HepG2 (cell line): ENCODE results near the gene TUBA3C. TPM values are rescaled to one million over a fixed set of nuclear protein-coding genes. Genes with fewer than 3 reads are reported as not detected.

Experiments
- ATAC-seq: fragments of 200-7000 bp; cut with Tn5 transposase; 3 replicates; pipeline ENCODE4 v1.9.1; 2020; ENCODE audit warnings: mild to moderate bottlenecking, moderate library complexity
- BruUV-seq: library from RNA; stranded (reverse); fragments of 400-500 nt; replicated peaks from 2 replicates; lab custom pipeline; 2021; lab: Mats Ljungman, UMichigan
- CTCF ChIA-PET: fragments of 300-600 bp; formaldehyde crosslinking; extraction: SDS; loops from one replicate; lab custom pipeline; 2021; ENCODE audit warnings: low total read pairs, inconsistent platforms, low intra/inter-chr PET ratio; lab: Yijun Ruan, JAX
- POLR2A ChIA-PET: fragments of 350-600 bp; sonication (Branson Sonifier 250); formaldehyde crosslinking; loops from one replicate; lab custom pipeline; 2020; ENCODE audit warnings: antibody characterized with exemption, inconsistent platforms; lab: Yijun Ruan, JAX
- DNase-seq: peaks from one replicate; pipeline ENCODE4 v3.0.0-alpha.2; 2015; ENCODE audit warnings: low spot score
- FAIRE-seq: peaks from 3 replicates; lab custom pipeline; 2011; peaks lifted over from hg19 to GRCh38; lab: Jason Lieb, UNC
- H2AFZ ChIP-seq: one replicate; pipeline ENCODE4 v1.6.1; 2011; ENCODE audit warnings: low read length, inconsistent platforms
- H3K27ac ChIP-seq: fragments of 300-600 bp; 3 replicates; pipeline ENCODE4 v1.8.0; 2011; ENCODE audit warnings: mixed run types, mild to moderate bottlenecking, mixed read lengths, low read length, inconsistent platforms; ENCODE audit not compliant: insufficient read depth; ENCODE audit errors: extremely low read length
- H3K27me3 ChIP-seq, 2 experiments: fragments of 200-600 bp in 1 of 2; 2 replicates in 1 of 2; 3 replicates in 1 of 2; pipeline versions ENCODE4 v1.6.0 to v1.8.0; 2011; ENCODE audit warnings: low read length in 2 of 2, mild to moderate bottlenecking in 2 of 2, moderate library complexity in 2 of 2, inconsistent platforms in 1 of 2; ENCODE audit not compliant: insufficient read depth in 2 of 2, control insufficient read depth in 1 of 2
- H3K36me3 ChIP-seq, 2 experiments: fragments of 200-600 bp in 1 of 2; replicated peaks in 1 of 2; 2 replicates in 1 of 2; 3 replicates in 1 of 2; pipeline versions ENCODE4 v1.5.1 to v1.8.0; 2011; ENCODE audit warnings: low read length in 2 of 2, inconsistent platforms in 1 of 2; ENCODE audit not compliant: insufficient read depth in 2 of 2, control insufficient read depth in 1 of 2
- H3K4me1 ChIP-seq: 2 replicates; pipeline ENCODE4 v1.5.1; 2012; ENCODE audit warnings: low read length, inconsistent platforms; ENCODE audit not compliant: insufficient read depth
- H3K4me2 ChIP-seq: 2 replicates; pipeline ENCODE4 v1.6.0; 2011; ENCODE audit warnings: low read depth, low read length, inconsistent platforms
- H3K4me3 ChIP-seq, 3 experiments: fragments of 200-600 bp in 1 of 3; sonication (generic), shearing (Covaris generic) in 1 of 3; replicated peaks in 1 of 3; 2 replicates each; pipeline ENCODE4 v1.5.1; 2011 to 2016; ENCODE audit warnings: low read length in 3 of 3, inconsistent platforms in 2 of 3, low read depth in 2 of 3, mild to moderate bottlenecking in 2 of 3, control low read depth in 1 of 3, mixed read lengths in 1 of 3; ENCODE audit not compliant: insufficient read depth in 1 of 3
- H3K79me2 ChIP-seq: one replicate; pipeline ENCODE4 v1.6.1; 2011; ENCODE audit warnings: low read length, inconsistent platforms; ENCODE audit not compliant: insufficient read depth
- H3K9ac ChIP-seq: 2 replicates; pipeline ENCODE4 v1.6.0; 2011; ENCODE audit warnings: mild to moderate bottlenecking, low read depth, low read length, inconsistent platforms; ENCODE audit not compliant: insufficient read depth
- H3K9me3 ChIP-seq: 2 replicates; pipeline ENCODE4 v1.5.1; 2012; ENCODE audit warnings: mild to moderate bottlenecking, low read length
- H4K20me1 ChIP-seq: 2 replicates; pipeline ENCODE4 v1.6.0; 2011; ENCODE audit warnings: inconsistent platforms, mild to moderate bottlenecking, low read length, moderate library complexity; ENCODE audit not compliant: insufficient read depth
- NAIF1 ChIP-seq: sonication (generic); formaldehyde crosslinking; IDR thresholded peaks from 2 replicates; pipeline ENCODE4 v1.5.0; 2020; ENCODE audit warnings: mild to moderate bottlenecking, missing genetic modification reagents, borderline replicate concordance
- NFKBIZ ChIP-seq: IDR thresholded peaks from 2 replicates; pipeline ENCODE4 v1.6.1; 2018; ENCODE audit warnings: missing genetic modification reagents, missing compliant biosample characterization
- POLR2G ChIP-seq: fragments of 200-400 bp; formaldehyde crosslinking; IDR thresholded peaks from 2 replicates; pipeline ENCODE4 v1.6.1; 2018; ENCODE audit warnings: mild to moderate bottlenecking, low read depth, low read length, moderate library complexity
- SNAI1 ChIP-seq: sonication (generic); formaldehyde crosslinking; IDR thresholded peaks from 2 replicates; pipeline ENCODE4 v1.5.0; 2020; ENCODE audit warnings: mild to moderate bottlenecking, missing genetic modification reagents, borderline replicate concordance
- TEAD3 ChIP-seq: optimal IDR thresholded peaks from 2 replicates; pipeline ENCODE3; 2016; ENCODE audit warnings: borderline replicate concordance
- ZNF501 ChIP-seq: sonication (generic); formaldehyde crosslinking; IDR thresholded peaks from 2 replicates; pipeline ENCODE4 v1.5.1; 2020; ENCODE audit warnings: mild to moderate bottlenecking, moderate library complexity, missing genetic modification reagents
- ZNF781 ChIP-seq: sonication (generic); formaldehyde crosslinking; IDR thresholded peaks from 2 replicates; pipeline ENCODE4 v1.5.1; 2020; ENCODE audit warnings: borderline replicate concordance, mild to moderate bottlenecking, missing genetic modification reagents; ENCODE audit errors: not compliant biosample characterization
- ZNF891 ChIP-seq: sonication (generic); formaldehyde crosslinking; IDR thresholded peaks from 2 replicates; pipeline ENCODE4 v1.5.0; 2020; ENCODE audit warnings: mild to moderate bottlenecking, missing genetic modification reagents
- WGBS: methylation state at CpG from one replicate; pipeline ENCODE4 v1.1.6; 2017; ENCODE audit warnings: low lambda C conversion rate; 5-methylcytosine and 5-hydroxymethylcytosine counted together
- in situ Hi-C: cut with HindIII; loops from 2 replicates; pipeline ENCODE4 v1.10.0; 2017; ENCODE audit warnings: low pct_unique_long_range_greater_than_20kb; ENCODE audit not compliant: extremely low pct_ligation_motif_present
- intact Hi-C: fragments of 100-400 bp; cut with micrococcal nuclease; formaldehyde crosslinking; loops from one replicate; pipeline ENCODE4 v1.10.0; 2022; ENCODE audit not compliant: unreplicated experiment
- polyA plus RNA-seq, 8 experiments: library from polyadenylated mRNA; depleted of rRNA in 3 of 8; stranded (reverse) in 7 of 8; unstranded in 1 of 8; fragments of >200 nt; fragmentation: Illumina TruSeq in 4 of 8; extraction: Trizol in 4 of 8; gene quantifications; 2 replicates each; pipeline versions ENCODE4 v1.2.1 to v1.2.3, GENCODE V29; 2011 to 2016; ENCODE audit warnings: low read depth in 4 of 8, missing spikeins in 1 of 8, mixed read lengths in 1 of 8; ENCODE audit not compliant: insufficient read depth in 1 of 8
- total RNA-seq, 5 experiments: library from RNA; depleted of rRNA; stranded (reverse); fragments of >200 nt; fragmentation: Illumina TruSeq; extraction: Trizol; gene quantifications; 2 replicates each; pipeline ENCODE4 v1.2.3, GENCODE V29; 2016; ENCODE audit warnings: low read depth in 1 of 5
- TF ChIP-seq, protein P1 (sequence below): sonication (generic); formaldehyde crosslinking; IDR thresholded peaks from 2 replicates; pipeline ENCODE4 v1.5.0; 2020; ENCODE audit warnings: mild to moderate bottlenecking, low read depth, missing genetic modification reagents, borderline replicate concordance
- TF ChIP-seq, protein P2 (sequence below): sonication (generic); formaldehyde crosslinking; IDR thresholded peaks from 2 replicates; pipeline ENCODE4 v1.5.0; 2020; ENCODE audit warnings: missing genetic modification reagents, mild to moderate bottlenecking, borderline replicate concordance
- TF ChIP-seq, protein P3 (sequence below): IDR thresholded peaks from 2 replicates; pipeline ENCODE4 v1.6.1; 2016; ENCODE audit warnings: control low read depth
- TF ChIP-seq, protein P4 (sequence below): sonication (generic); formaldehyde crosslinking; IDR thresholded peaks from 2 replicates; pipeline ENCODE4 v1.5.0; 2020; ENCODE audit warnings: missing genetic modification reagents
- TF ChIP-seq, protein P5 (sequence below): IDR thresholded peaks from 2 replicates; pipeline ENCODE4 v1.6.1; 2016; ENCODE audit warnings: missing compliant biosample characterization, missing genetic modification reagents, borderline replicate concordance
- TF ChIP-seq, protein P6 (sequence below): sonication (generic); formaldehyde crosslinking; IDR thresholded peaks from 2 replicates; pipeline ENCODE4 v1.5.1; 2020; ENCODE audit warnings: mild to moderate bottlenecking, missing genetic modification reagents, moderate library complexity

Gene TUBA3C
- total and polyA plus RNA-seq, 2 of the 13 experiments (the other 11 are each of a cell fraction or from before 2014, with no cell fraction given): not detected

DNA sequence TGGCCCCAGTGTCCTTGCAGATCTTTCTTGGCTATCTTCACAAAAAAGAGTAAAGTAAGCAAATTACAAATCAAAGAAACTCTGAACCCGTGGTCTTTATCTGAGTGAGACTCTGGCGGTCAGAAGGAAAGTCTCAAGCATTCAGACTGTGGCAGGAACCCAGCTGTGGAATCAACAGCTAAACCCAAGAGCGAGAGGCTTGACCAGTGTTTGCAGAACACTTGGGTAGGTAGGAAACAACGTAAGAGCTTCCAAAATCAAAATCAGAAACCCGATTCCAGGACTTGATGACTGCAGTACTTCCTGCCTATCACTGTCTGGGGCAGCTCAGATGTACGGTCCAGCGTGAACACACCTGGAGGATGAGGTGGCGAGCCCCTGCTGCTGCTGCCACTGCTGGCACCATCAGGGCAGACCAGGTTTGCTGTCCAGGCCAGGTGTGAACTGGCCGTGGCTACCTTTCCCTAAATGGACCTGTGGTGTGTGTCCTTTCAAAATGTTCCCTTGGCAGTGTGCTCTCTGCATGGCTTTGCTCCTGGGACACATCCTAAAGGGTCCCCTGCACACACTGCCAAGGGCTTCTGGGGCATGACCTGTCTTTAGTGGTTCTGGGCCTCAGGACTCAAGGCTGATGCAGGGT, 9.5 kb downstream of the TUBA3C start:
- FAIRE-seq (no peak), ATAC-seq (no peak), DNase-seq (no peak)
- H3K4me1 ChIP-seq: no peaks in the 10 kb centered on the region
- POLR2A ChIA-PET: no interaction called here
- H3K9ac ChIP-seq: no peak overlapping the region
- no peak overlapping the region for H3K4me3 ChIP-seq
- H3K4me2 ChIP-seq: no peak overlapping the region
- in situ Hi-C loops: no loop called here
- intact Hi-C loops: no loop called here
- CTCF ChIA-PET: no interaction called here
- H4K20me1 ChIP-seq: no peaks in the 10 kb centered on the region
- H3K9me3 ChIP-seq: no peaks in the 10 kb centered on the region
- H3K27me3 ChIP-seq: no peaks in the 10 kb centered on the region
- H3K79me2 ChIP-seq: no peaks in the 10 kb centered on the region
- H3K36me3 ChIP-seq: no peaks in the 10 kb centered on the region
- no peak overlapping the region for H2AFZ ChIP-seq
- BruUV-seq: no TSS peak
- H3K27ac ChIP-seq: no peak overlapping the region
- WGBS: 0% methylated on average over 6 of the region's 9 CpGs
- TF ChIP-seq NFKBIZ (CRISPR knock-in tag) (no peak), ZNF891 (no peak), TEAD3 (CRISPR knock-in tag) (no peak), POLR2G (no peak), NAIF1 (CRISPR knock-in tag) (no peak), ZNF781 (CRISPR knock-in tag) (no peak), ZNF501 (CRISPR knock-in tag) (no peak), SNAI1 (CRISPR knock-in tag) (no peak)
- TF ChIP-seq, protein P1, sequence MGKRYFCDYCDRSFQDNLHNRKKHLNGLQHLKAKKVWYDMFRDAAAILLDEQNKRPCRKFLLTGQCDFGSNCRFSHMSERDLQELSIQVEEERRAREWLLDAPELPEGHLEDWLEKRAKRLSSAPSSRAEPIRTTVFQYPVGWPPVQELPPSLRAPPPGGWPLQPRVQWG (CRISPR knock-in tag): no peak
- TF ChIP-seq, protein P2, sequence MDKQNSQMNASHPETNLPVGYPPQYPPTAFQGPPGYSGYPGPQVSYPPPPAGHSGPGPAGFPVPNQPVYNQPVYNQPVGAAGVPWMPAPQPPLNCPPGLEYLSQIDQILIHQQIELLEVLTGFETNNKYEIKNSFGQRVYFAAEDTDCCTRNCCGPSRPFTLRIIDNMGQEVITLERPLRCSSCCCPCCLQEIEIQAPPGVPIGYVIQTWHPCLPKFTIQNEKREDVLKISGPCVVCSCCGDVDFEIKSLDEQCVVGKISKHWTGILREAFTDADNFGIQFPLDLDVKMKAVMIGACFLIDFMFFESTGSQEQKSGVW (CRISPR knock-in tag): no peak
- TF ChIP-seq, protein P3, sequence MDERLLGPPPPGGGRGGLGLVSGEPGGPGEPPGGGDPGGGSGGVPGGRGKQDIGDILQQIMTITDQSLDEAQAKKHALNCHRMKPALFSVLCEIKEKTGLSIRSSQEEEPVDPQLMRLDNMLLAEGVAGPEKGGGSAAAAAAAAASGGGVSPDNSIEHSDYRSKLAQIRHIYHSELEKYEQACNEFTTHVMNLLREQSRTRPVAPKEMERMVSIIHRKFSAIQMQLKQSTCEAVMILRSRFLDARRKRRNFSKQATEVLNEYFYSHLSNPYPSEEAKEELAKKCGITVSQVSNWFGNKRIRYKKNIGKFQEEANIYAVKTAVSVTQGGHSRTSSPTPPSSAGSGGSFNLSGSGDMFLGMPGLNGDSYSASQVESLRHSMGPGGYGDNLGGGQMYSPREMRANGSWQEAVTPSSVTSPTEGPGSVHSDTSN: no peak
- TF ChIP-seq, protein P4, sequence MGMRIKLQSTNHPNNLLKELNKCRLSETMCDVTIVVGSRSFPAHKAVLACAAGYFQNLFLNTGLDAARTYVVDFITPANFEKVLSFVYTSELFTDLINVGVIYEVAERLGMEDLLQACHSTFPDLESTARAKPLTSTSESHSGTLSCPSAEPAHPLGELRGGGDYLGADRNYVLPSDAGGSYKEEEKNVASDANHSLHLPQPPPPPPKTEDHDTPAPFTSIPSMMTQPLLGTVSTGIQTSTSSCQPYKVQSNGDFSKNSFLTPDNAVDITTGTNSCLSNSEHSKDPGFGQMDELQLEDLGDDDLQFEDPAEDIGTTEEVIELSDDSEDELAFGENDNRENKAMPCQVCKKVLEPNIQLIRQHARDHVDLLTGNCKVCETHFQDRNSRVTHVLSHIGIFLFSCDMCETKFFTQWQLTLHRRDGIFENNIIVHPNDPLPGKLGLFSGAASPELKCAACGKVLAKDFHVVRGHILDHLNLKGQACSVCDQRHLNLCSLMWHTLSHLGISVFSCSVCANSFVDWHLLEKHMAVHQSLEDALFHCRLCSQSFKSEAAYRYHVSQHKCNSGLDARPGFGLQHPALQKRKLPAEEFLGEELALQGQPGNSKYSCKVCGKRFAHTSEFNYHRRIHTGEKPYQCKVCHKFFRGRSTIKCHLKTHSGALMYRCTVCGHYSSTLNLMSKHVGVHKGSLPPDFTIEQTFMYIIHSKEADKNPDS: no peak
- TF ChIP-seq, protein P5, sequence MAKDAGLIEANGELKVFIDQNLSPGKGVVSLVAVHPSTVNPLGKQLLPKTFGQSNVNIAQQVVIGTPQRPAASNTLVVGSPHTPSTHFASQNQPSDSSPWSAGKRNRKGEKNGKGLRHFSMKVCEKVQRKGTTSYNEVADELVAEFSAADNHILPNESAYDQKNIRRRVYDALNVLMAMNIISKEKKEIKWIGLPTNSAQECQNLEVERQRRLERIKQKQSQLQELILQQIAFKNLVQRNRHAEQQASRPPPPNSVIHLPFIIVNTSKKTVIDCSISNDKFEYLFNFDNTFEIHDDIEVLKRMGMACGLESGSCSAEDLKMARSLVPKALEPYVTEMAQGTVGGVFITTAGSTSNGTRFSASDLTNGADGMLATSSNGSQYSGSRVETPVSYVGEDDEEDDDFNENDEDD: no peak
- TF ChIP-seq, protein P6, sequence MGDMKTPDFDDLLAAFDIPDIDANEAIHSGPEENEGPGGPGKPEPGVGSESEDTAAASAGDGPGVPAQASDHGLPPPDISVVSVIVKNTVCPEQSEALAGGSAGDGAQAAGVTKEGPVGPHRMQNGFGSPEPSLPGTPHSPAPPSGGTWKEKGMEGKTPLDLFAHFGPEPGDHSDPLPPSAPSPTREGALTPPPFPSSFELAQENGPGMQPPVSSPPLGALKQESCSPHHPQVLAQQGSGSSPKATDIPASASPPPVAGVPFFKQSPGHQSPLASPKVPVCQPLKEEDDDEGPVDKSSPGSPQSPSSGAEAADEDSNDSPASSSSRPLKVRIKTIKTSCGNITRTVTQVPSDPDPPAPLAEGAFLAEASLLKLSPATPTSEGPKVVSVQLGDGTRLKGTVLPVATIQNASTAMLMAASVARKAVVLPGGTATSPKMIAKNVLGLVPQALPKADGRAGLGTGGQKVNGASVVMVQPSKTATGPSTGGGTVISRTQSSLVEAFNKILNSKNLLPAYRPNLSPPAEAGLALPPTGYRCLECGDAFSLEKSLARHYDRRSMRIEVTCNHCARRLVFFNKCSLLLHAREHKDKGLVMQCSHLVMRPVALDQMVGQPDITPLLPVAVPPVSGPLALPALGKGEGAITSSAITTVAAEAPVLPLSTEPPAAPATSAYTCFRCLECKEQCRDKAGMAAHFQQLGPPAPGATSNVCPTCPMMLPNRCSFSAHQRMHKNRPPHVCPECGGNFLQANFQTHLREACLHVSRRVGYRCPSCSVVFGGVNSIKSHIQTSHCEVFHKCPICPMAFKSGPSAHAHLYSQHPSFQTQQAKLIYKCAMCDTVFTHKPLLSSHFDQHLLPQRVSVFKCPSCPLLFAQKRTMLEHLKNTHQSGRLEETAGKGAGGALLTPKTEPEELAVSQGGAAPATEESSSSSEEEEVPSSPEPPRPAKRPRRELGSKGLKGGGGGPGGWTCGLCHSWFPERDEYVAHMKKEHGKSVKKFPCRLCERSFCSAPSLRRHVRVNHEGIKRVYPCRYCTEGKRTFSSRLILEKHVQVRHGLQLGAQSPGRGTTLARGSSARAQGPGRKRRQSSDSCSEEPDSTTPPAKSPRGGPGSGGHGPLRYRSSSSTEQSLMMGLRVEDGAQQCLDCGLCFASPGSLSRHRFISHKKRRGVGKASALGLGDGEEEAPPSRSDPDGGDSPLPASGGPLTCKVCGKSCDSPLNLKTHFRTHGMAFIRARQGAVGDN (CRISPR knock-in tag): no peak
